HepG2 (cell line): ENCODE data around the gene AKAP6. TPM values are rescaled to one million over a fixed set of nuclear protein-coding genes. Genes with fewer than 3 reads are reported as not detected.

Source experiments
- ATAC-seq: fragments of 200-7000 bp; cut with Tn5 transposase; 3 replicates; pipeline ENCODE4 v1.9.1; 2020; ENCODE audit warnings: mild to moderate bottlenecking, moderate library complexity
- BruUV-seq: library from RNA; stranded (reverse); fragments of 400-500 nt; replicated peaks from 2 replicates; lab custom pipeline; 2021; lab: Mats Ljungman, UMichigan
- CTCF ChIA-PET: fragments of 300-600 bp; formaldehyde crosslinking; extraction: SDS; loops from one replicate; lab custom pipeline; 2021; ENCODE audit warnings: low total read pairs, inconsistent platforms, low intra/inter-chr PET ratio; lab: Yijun Ruan, JAX
- POLR2A ChIA-PET: fragments of 350-600 bp; sonication (Branson Sonifier 250); formaldehyde crosslinking; loops from one replicate; lab custom pipeline; 2020; ENCODE audit warnings: antibody characterized with exemption, inconsistent platforms; lab: Yijun Ruan, JAX
- DNase-seq: peaks from one replicate; pipeline ENCODE4 v3.0.0-alpha.2; 2015; ENCODE audit warnings: low spot score
- FAIRE-seq: peaks from 3 replicates; lab custom pipeline; 2011; peaks lifted over from hg19 to GRCh38; lab: Jason Lieb, UNC
- H2AFZ ChIP-seq: one replicate; pipeline ENCODE4 v1.6.1; 2011; ENCODE audit warnings: low read length, inconsistent platforms
- H3K27ac ChIP-seq: fragments of 300-600 bp; 3 replicates; pipeline ENCODE4 v1.8.0; 2011; ENCODE audit warnings: mixed run types, mild to moderate bottlenecking, mixed read lengths, low read length, inconsistent platforms; ENCODE audit not compliant: insufficient read depth; ENCODE audit errors: extremely low read length
- H3K27me3 ChIP-seq, 2 experiments: fragments of 200-600 bp in 1 of 2; 2 replicates in 1 of 2; 3 replicates in 1 of 2; pipeline versions ENCODE4 v1.6.0 to v1.8.0; 2011; ENCODE audit warnings: low read length in 2 of 2, mild to moderate bottlenecking in 2 of 2, moderate library complexity in 2 of 2, inconsistent platforms in 1 of 2; ENCODE audit not compliant: insufficient read depth in 2 of 2, control insufficient read depth in 1 of 2
- H3K36me3 ChIP-seq, 2 experiments: fragments of 200-600 bp in 1 of 2; replicated peaks in 1 of 2; 2 replicates in 1 of 2; 3 replicates in 1 of 2; pipeline versions ENCODE4 v1.5.1 to v1.8.0; 2011; ENCODE audit warnings: low read length in 2 of 2, inconsistent platforms in 1 of 2; ENCODE audit not compliant: insufficient read depth in 2 of 2, control insufficient read depth in 1 of 2
- H3K4me1 ChIP-seq: 2 replicates; pipeline ENCODE4 v1.5.1; 2012; ENCODE audit warnings: low read length, inconsistent platforms; ENCODE audit not compliant: insufficient read depth
- H3K4me2 ChIP-seq: 2 replicates; pipeline ENCODE4 v1.6.0; 2011; ENCODE audit warnings: low read depth, low read length, inconsistent platforms
- H3K4me3 ChIP-seq, 3 experiments: fragments of 200-600 bp in 1 of 3; sonication (generic), shearing (Covaris generic) in 1 of 3; replicated peaks in 1 of 3; 2 replicates each; pipeline ENCODE4 v1.5.1; 2011 to 2016; ENCODE audit warnings: low read length in 3 of 3, inconsistent platforms in 2 of 3, low read depth in 2 of 3, mild to moderate bottlenecking in 2 of 3, control low read depth in 1 of 3, mixed read lengths in 1 of 3; ENCODE audit not compliant: insufficient read depth in 1 of 3
- H3K79me2 ChIP-seq: one replicate; pipeline ENCODE4 v1.6.1; 2011; ENCODE audit warnings: low read length, inconsistent platforms; ENCODE audit not compliant: insufficient read depth
- H3K9ac ChIP-seq: 2 replicates; pipeline ENCODE4 v1.6.0; 2011; ENCODE audit warnings: mild to moderate bottlenecking, low read depth, low read length, inconsistent platforms; ENCODE audit not compliant: insufficient read depth
- H3K9me3 ChIP-seq: 2 replicates; pipeline ENCODE4 v1.5.1; 2012; ENCODE audit warnings: mild to moderate bottlenecking, low read length
- H4K20me1 ChIP-seq: 2 replicates; pipeline ENCODE4 v1.6.0; 2011; ENCODE audit warnings: inconsistent platforms, mild to moderate bottlenecking, low read length, moderate library complexity; ENCODE audit not compliant: insufficient read depth
- CAMTA2 ChIP-seq: sonication (generic); formaldehyde crosslinking; IDR thresholded peaks from 2 replicates; pipeline ENCODE4 v1.4.0; 2020; ENCODE audit warnings: mild to moderate bottlenecking, missing genetic modification reagents, borderline replicate concordance
- KDM1A ChIP-seq: IDR thresholded peaks from 2 replicates; pipeline ENCODE4 v1.6.1; 2016; ENCODE audit warnings: missing compliant biosample characterization
- NAIF1 ChIP-seq: sonication (generic); formaldehyde crosslinking; IDR thresholded peaks from 2 replicates; pipeline ENCODE4 v1.5.0; 2020; ENCODE audit warnings: mild to moderate bottlenecking, missing genetic modification reagents, borderline replicate concordance
- PBX2 ChIP-seq: IDR thresholded peaks from 2 replicates; pipeline ENCODE4 v1.6.1; 2016; ENCODE audit warnings: control low read depth
- PHF20 ChIP-seq: sonication (generic); formaldehyde crosslinking; IDR thresholded peaks from 2 replicates; pipeline ENCODE4 v1.5.0; 2020; ENCODE audit warnings: mild to moderate bottlenecking, missing genetic modification reagents
- POLR2G ChIP-seq: fragments of 200-400 bp; formaldehyde crosslinking; IDR thresholded peaks from 2 replicates; pipeline ENCODE4 v1.6.1; 2018; ENCODE audit warnings: mild to moderate bottlenecking, low read depth, low read length, moderate library complexity
- ZNF639 ChIP-seq: conservative IDR thresholded peaks from 2 replicates; pipeline ENCODE4 v1.6.1; 2018; ENCODE audit warnings: missing genetic modification reagents
- ZNF704 ChIP-seq: sonication (generic); formaldehyde crosslinking; IDR thresholded peaks from 2 replicates; pipeline ENCODE4 v1.8.1; 2023; ENCODE audit warnings: mild to moderate bottlenecking, inconsistent platforms, moderate library complexity, missing genetic modification reagents, borderline replicate concordance
- ZNF768 ChIP-seq: sonication (generic); formaldehyde crosslinking; IDR thresholded peaks from 2 replicates; pipeline ENCODE4 v1.4.0; 2020; ENCODE audit warnings: missing genetic modification reagents
- in situ Hi-C: cut with HindIII; loops from 2 replicates; pipeline ENCODE4 v1.10.0; 2017; ENCODE audit warnings: low pct_unique_long_range_greater_than_20kb; ENCODE audit not compliant: extremely low pct_ligation_motif_present
- intact Hi-C: fragments of 100-400 bp; cut with micrococcal nuclease; formaldehyde crosslinking; loops from one replicate; pipeline ENCODE4 v1.10.0; 2022; ENCODE audit not compliant: unreplicated experiment
- polyA plus RNA-seq, 8 experiments: library from polyadenylated mRNA; depleted of rRNA in 3 of 8; stranded (reverse) in 7 of 8; unstranded in 1 of 8; fragments of >200 nt; fragmentation: Illumina TruSeq in 4 of 8; extraction: Trizol in 4 of 8; gene quantifications; 2 replicates each; pipeline versions ENCODE4 v1.2.1 to v1.2.3, GENCODE V29; 2011 to 2016; ENCODE audit warnings: low read depth in 4 of 8, missing spikeins in 1 of 8, mixed read lengths in 1 of 8; ENCODE audit not compliant: insufficient read depth in 1 of 8
- total RNA-seq, 5 experiments: library from RNA; depleted of rRNA; stranded (reverse); fragments of >200 nt; fragmentation: Illumina TruSeq; extraction: Trizol; gene quantifications; 2 replicates each; pipeline ENCODE4 v1.2.3, GENCODE V29; 2016; ENCODE audit warnings: low read depth in 1 of 5

Gene AKAP6
- total and polyA plus RNA-seq, 2 of the 13 experiments (the other 11 are each of a cell fraction or from before 2014, with no cell fraction given): 1.4 TPM

- TF ChIP-seq CAMTA2 (CRISPR knock-in tag): no peak
- TF ChIP-seq, all 625 proteins: peak for 2
Measured at GRCh38 chr14:32701475-32701874, 372.4 kb downstream of the AKAP6 start (continued).

GRCh38 chr14:32702088-32702487 is 373.0 kb downstream of the AKAP6 start:
- no peak overlapping the region for H3K9ac ChIP-seq
- H3K27ac ChIP-seq: no peak overlapping the region
- no peaks in the 10 kb centered on the region for H3K79me2 ChIP-seq
- no peaks in the 10 kb centered on the region for H3K4me1 ChIP-seq
- FAIRE-seq: no peak
- no peaks in the 10 kb centered on the region for H3K36me3 ChIP-seq
- no peaks in the 10 kb centered on the region for H3K9me3 ChIP-seq
- DNase-seq: no peak
- H4K20me1 ChIP-seq: no peaks in the 10 kb centered on the region
- TF ChIP-seq ZNF639 (CRISPR knock-in tag) (no peak), NAIF1 (CRISPR knock-in tag) (no peak), POLR2G (no peak), KDM1A (no peak), ZNF768 (CRISPR knock-in tag) (no peak), PBX2 (no peak), PHF20 (no peak), ZNF704 (no peak)
- H3K27me3 ChIP-seq: no peaks in the 10 kb centered on the region
- H2AFZ ChIP-seq: no peak overlapping the region
- H3K4me2 ChIP-seq: no peak overlapping the region
- CTCF ChIA-PET: no interaction called here
- H3K4me3 ChIP-seq: no peak overlapping the region
- ATAC-seq: no peak
- POLR2A ChIA-PET: no interaction called here
- in situ Hi-C loops: loop anchor here (25.0 kb wide), 1 partner anchor 1610 kb away; no protein-coding TSS in a partner anchor
- BruUV-seq: no TSS peak
- intact Hi-C loops: no loop called here
